ENCODE measurements around the gene CDHR1. TPM values are rescaled to one million over a fixed set of nuclear protein-coding genes. Genes with fewer than 3 reads are reported as not detected.
"Not testable (repeated sequence)": the region's sequence is repeated elsewhere in the genome, so short reads cannot be mapped to it uniquely, and the experiment has no call there.

Gene CDHR1
- total and polyA plus RNA-seq, 7 donors, result 0.27 to 26.6 (median 2.4) TPM

- no peaks in the 10 kb centered on the region for H3K27me3 ChIP-seq
- no peaks in the 10 kb centered on the region for H3K36me3 ChIP-seq
- no peak for DNase-seq
- WGBS, 2 donors, result 77 to 90% methylated on average over 4 of the region's 4 CpGs
- TF ChIP-seq POLR2AphosphoS5 (IDR thresholded peaks at IDR 0.05) (no peak), CTCF (IDR thresholded peaks at IDR 0.05) (no peak), POLR2A (IDR thresholded peaks at IDR 0.05) (no peak), EP300 (IDR thresholded peaks at IDR 0.05) (no peak)
- H3K4me3 ChIP-seq, result no peak overlapping the region
- H3K4me1 ChIP-seq, result no peaks in the 10 kb centered on the region
- no peaks in the 10 kb centered on the region for H3K9me3 ChIP-seq
- H3K27ac ChIP-seq, result no peak overlapping the region
- intact Hi-C loops (cut with DNase I), result no loop called here
Observed at GRCh38 chr10:84176836-84177474, 17.4 kb upstream of the CDHR1 start.

DNA sequence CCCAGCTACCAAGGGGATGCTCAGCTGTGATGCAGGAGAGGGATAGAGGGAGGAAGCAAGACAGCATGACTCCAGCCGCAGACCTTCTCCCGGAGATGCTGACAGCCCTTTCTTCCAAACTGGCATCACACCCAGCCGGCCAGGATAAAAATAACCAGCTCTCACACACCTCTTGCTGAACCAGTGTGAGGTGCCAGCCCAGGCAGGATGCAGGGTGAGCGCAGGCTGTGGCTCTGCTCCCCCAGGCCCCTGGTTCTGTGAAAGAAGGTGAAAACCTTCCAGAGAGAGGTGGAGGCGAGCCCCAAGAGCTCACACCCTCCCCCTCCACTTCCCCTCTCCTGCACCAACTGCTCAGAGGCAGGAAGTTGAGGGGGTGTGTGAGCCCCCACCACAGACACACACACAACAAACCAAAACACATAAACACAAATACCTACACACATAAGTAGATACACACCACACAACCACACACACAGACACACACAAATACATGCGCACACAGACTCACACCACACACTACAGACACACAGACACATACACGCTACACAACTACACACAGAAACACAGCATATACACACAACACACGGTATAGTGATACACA is 16.7 kb upstream of the CDHR1 start:
- no peak for TF ChIP-seq POLR2AphosphoS5 (IDR thresholded peaks at IDR 0.05)
- TF ChIP-seq EP300 (IDR thresholded peaks at IDR 0.05), result no peak
- TF ChIP-seq POLR2A (IDR thresholded peaks at IDR 0.05), result no peak
- no peak for TF ChIP-seq CTCF (IDR thresholded peaks at IDR 0.05)
- H3K4me3 ChIP-seq, result no peak overlapping the region
- DNase-seq, result no peak
- no peaks in the 10 kb centered on the region for H3K4me1 ChIP-seq
- WGBS, 2 donors, result 54 to 62% methylated on average over 8 of the region's 8 CpGs
- no peaks in the 10 kb centered on the region for H3K36me3 ChIP-seq
- no peaks in the 10 kb centered on the region for H3K9me3 ChIP-seq
- intact Hi-C loops (cut with DNase I), result no loop called here
- no peaks in the 10 kb centered on the region for H3K27me3 ChIP-seq
- H3K27ac ChIP-seq, result no peak overlapping the region

DNA sequence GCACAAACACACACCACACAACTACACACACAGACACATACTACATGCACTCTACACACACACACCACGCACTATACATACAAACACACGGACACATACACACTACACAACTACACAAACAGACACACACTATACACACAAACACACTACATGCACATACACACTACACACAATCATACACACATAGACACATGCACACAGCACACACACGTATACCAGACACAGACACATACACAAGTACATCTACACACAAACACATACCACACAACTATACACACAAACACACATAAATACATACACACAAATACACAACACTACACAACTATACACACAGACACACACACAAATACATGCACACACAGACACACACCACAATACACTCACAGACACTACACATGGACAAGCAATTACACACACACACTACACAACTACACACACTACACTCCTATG is 16.2 kb upstream of the CDHR1 start:
- 81 to 91% methylated on average over 3 of the region's 3 CpGs for WGBS, 2 donors
- intact Hi-C loops (cut with DNase I), result no loop called here

GRCh38 chr10:84179059-84179710 is 15.2 kb upstream of the CDHR1 start:
- Histone ChIP-seq H3K4me3 (no peak overlapping the region), H3K4me1 (no peaks in the 10 kb centered on the region), H3K27ac (peak overlapping the region in 1 of 4 donors; percentile 20), H3K27me3 (no peaks in the 10 kb centered on the region), H3K9me3 (no peaks in the 10 kb centered on the region), H3K36me3 (no peaks in the 10 kb centered on the region)
- intact Hi-C loops (cut with DNase I), result no loop called here
- 33 to 54% methylated on average over 12 of the region's 12 CpGs for WGBS, 2 donors
- TF ChIP-seq POLR2A (IDR thresholded peaks at IDR 0.05), result no peak
- no peak for TF ChIP-seq CTCF (IDR thresholded peaks at IDR 0.05)
- peak in 1 of 4 donors; percentile 20 for TF ChIP-seq POLR2AphosphoS5 (IDR thresholded peaks at IDR 0.05)
- TF ChIP-seq EP300 (IDR thresholded peaks at IDR 0.05), result no peak
- no peak for DNase-seq

More for the DNA sequence above, 16.2 kb upstream of the CDHR1 start:
- Histone ChIP-seq H3K9me3 (no peaks in the 10 kb centered on the region), H3K4me1 (no peaks in the 10 kb centered on the region), H3K4me3 (no peak overlapping the region), H3K27me3 (no peaks in the 10 kb centered on the region), H3K36me3 (no peaks in the 10 kb centered on the region), H3K27ac (no peak overlapping the region)
- TF ChIP-seq CTCF (IDR thresholded peaks at IDR 0.05), result no peak
- no peak for TF ChIP-seq POLR2A (IDR thresholded peaks at IDR 0.05)
- no peak for TF ChIP-seq EP300 (IDR thresholded peaks at IDR 0.05)
- TF ChIP-seq POLR2AphosphoS5 (IDR thresholded peaks at IDR 0.05), result no peak
- no peak for DNase-seq

- H3K4me3 ChIP-seq; DNase-seq; H3K9me3 ChIP-seq; H3K27me3 ChIP-seq; H3K27ac ChIP-seq; H3K36me3 ChIP-seq; intact Hi-C loops (cut with DNase I); H3K4me1 ChIP-seq: not testable (repeated sequence)
- 91 to 94% methylated on average over 20 of the region's 22 CpGs for WGBS, 2 donors
Observed at GRCh38 chr10:84180386-84180785, 14.0 kb upstream of the CDHR1 start.
